BJ (cell line): ENCODE results near the gene TSKU. TPM values are rescaled to one million over a fixed set of nuclear protein-coding genes. Genes with fewer than 3 reads are reported as not detected.

Experiments used
- CTCF ChIA-PET: fragments of 350-600 bp; formaldehyde crosslinking; extraction: SDS; loops from one replicate; lab custom pipeline; 2021; ENCODE audit warnings: antibody characterized with exemption, inconsistent platforms; lab: Yijun Ruan, JAX
- POLR2A ChIA-PET: fragments of 300-600 bp; sonication (Branson Sonifier 250); formaldehyde crosslinking; extraction: SDS; loops from one replicate; lab custom pipeline; 2021; ENCODE audit warnings: antibody characterized with exemption; lab: Charles Lee
- DNase-seq: peaks from one replicate; pipeline ENCODE4 v3.0.0-alpha.2; 2011; ENCODE audit warnings: low read depth
- H3K27me3 ChIP-seq: 2 replicates; pipeline ENCODE4 v1.6.0; 2011; ENCODE audit warnings: low read length; ENCODE audit not compliant: control insufficient read depth, insufficient read depth
- H3K36me3 ChIP-seq: 2 replicates; pipeline ENCODE4 v1.5.1; 2011; ENCODE audit warnings: low read length; ENCODE audit not compliant: control insufficient read depth, insufficient read depth
- H3K4me3 ChIP-seq: 2 replicates; pipeline ENCODE4 v1.5.1; 2011; ENCODE audit warnings: low read depth, mild to moderate bottlenecking, control low read depth, low read length
- CTCF ChIP-seq: IDR thresholded peaks from 2 replicates; pipeline ENCODE4 v1.5.1; 2011; ENCODE audit warnings: low read depth, mild to moderate bottlenecking, control low read depth, inconsistent platforms, low read length, moderate library complexity; ENCODE audit not compliant: insufficient read depth
- polyA plus RNA-seq: library from polyadenylated mRNA; depleted of rRNA; stranded (reverse); fragments of >200 nt; gene quantifications from 2 replicates; pipeline ENCODE4 v1.2.3, GENCODE V29; 2011

Gene TSKU
- polyA plus RNA-seq, 1 experiment = 27.3 TPM

GRCh38 chr11:76759092-76759491 is 24.1 kb upstream of the TSKU start:
- ChIA-PET CTCF (interaction anchor here (2.5 kb wide), 1 partner anchor 11 kb away, joined by 6 read pairs; no protein-coding TSS in a partner anchor), POLR2A (no interaction called here)
- TF ChIP-seq CTCF = no peak
- peaks cover 4% of the 10 kb centered on the region for H3K27me3 ChIP-seq
- DNase-seq = no peak
- H3K36me3 ChIP-seq = no peaks in the 10 kb centered on the region
- no peak overlapping the region for H3K4me3 ChIP-seq

- no peak for DNase-seq
- ChIA-PET POLR2A (no interaction called here), CTCF (interaction anchor here (2.5 kb wide), 1 partner anchor 11 kb away, joined by 6 read pairs; no protein-coding TSS in a partner anchor)
- peaks cover 4% of the 10 kb centered on the region for H3K27me3 ChIP-seq
- TF ChIP-seq CTCF = no peak
- H3K4me3 ChIP-seq = no peak overlapping the region
- H3K36me3 ChIP-seq = no peaks in the 10 kb centered on the region
These were observed 23.6 kb upstream of the TSKU start for GRCh38 chr11:76759517-76759916.

- DNase-seq = no peak
- POLR2A ChIA-PET = no interaction called here
- CTCF ChIA-PET = interaction anchor here (2.5 kb wide), 1 partner anchor 10 kb away, joined by 6 read pairs; no protein-coding TSS in a partner anchor
- H3K36me3 ChIP-seq = no peaks in the 10 kb centered on the region
- TF ChIP-seq CTCF = no peak
- H3K4me3 ChIP-seq = no peak overlapping the region
- peaks cover 4% of the 10 kb centered on the region for H3K27me3 ChIP-seq
These were observed 22.9 kb upstream of the TSKU start for GRCh38 chr11:76760236-76760635.

- Histone ChIP-seq H3K4me3 (no peak overlapping the region), H3K27me3 (peaks cover 4% of the 10 kb centered on the region), H3K36me3 (no peaks in the 10 kb centered on the region)
- TF ChIP-seq CTCF = no peak
- DNase-seq = no peak
- CTCF ChIA-PET = interaction anchor here (1.0 to 2.0 kb wide), 5 partner anchors 28 to 277 kb away, joined by 3 to 7 read pairs (median 4); no protein-coding TSS in a partner anchor
- POLR2A ChIA-PET = no interaction called here
These were observed 21.3 kb upstream of the TSKU start for GRCh38 chr11:76761718-76762355.

- TF ChIP-seq CTCF = no peak
- ChIA-PET POLR2A (no interaction called here), CTCF (interaction anchor here (1.2 to 2.0 kb wide), 4 partner anchors 28 to 41 kb away, joined by 3 to 7 read pairs (median 4); no protein-coding TSS in a partner anchor)
- no peak overlapping the region for H3K4me3 ChIP-seq
- H3K36me3 ChIP-seq = no peaks in the 10 kb centered on the region
- H3K27me3 ChIP-seq = peaks cover 4% of the 10 kb centered on the region
- no peak for DNase-seq
These were observed 20.8 kb upstream of the TSKU start for GRCh38 chr11:76762356-76762752.
